Measurements from ENCODE around the gene OTUD3.

DNA sequence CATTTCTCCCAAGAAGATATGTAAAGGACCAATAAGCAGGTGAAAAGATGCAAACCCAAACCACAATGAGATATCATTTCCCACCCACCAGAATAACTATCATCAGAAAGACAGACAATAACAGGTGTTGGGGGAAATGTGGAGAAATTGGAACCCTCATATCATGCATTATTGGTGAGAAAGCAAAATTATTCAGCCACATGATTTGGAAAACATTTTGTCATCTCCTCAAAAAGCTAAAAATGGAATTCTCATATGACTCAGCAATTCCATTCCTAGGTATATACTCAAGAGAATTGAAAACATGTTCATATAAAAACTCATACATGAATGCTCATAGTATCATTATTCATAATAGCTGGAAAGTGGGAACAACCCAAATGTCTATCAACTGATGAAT is 42.0 kb upstream of the OTUD3 start:
- TF ChIP-seq CTCF (IDR thresholded peaks at IDR 0.05; ENCODE audit: poor library complexity) = no peak
- no peak for TF ChIP-seq EZH2phosphoT487 (IDR thresholded peaks at IDR 0.05; ENCODE audit: low read depth, severe bottlenecking, unreplicated experiment)

Measured in hepatocyte (in vitro differentiated cells).